Myocyte (in vitro differentiated cells): Measurements from ENCODE around the gene GCNT2. TPM values are rescaled to one million over a fixed set of nuclear protein-coding genes. Genes with fewer than 3 reads are reported as not detected.
"Not testable (repeated sequence)": the region's sequence is repeated elsewhere in the genome, so short reads cannot be mapped to it uniquely, and the experiment has no call there.

Source experiments
- DNase-seq: peaks from one replicate; pipeline ENCODE4 v3.0.0-alpha.2; 2012; ENCODE audit warnings: low read depth
- polyA plus RNA-seq: library from polyadenylated mRNA; unstranded; fragments of >200 nt; gene quantifications from one replicate; pipeline ENCODE4 v1.2.1, GENCODE V29; 2012; ENCODE audit warnings: missing spikeins
- total RNA-seq: library from RNA; depleted of rRNA; stranded (reverse); fragments of >200 nt; gene quantifications from 2 replicates; pipeline ENCODE4 v1.2.3, GENCODE V29; 2014

The GCNT2 gene
- 0.36 and 0.43 TPM in 2 replicates for total RNA-seq
- 0.34 TPM for polyA plus RNA-seq

- no peak for DNase-seq
These were observed at the start of gene GCNT2 for GRCh38 chr6:10521104-10521808. GCNT2 (plus strand) TSS chr6:10521351; CDS start chr6:10528912, 7,561 bp downstream.

- no peak for DNase-seq
These were observed 48.5 kb upstream of the GCNT2 start for GRCh38 chr6:10472634-10473033.

- peak; percentile 65 for DNase-seq
These were observed 42.7 kb upstream of the GCNT2 start for GRCh38 chr6:10478187-10479040.

- DNase-seq, result no peak
These were observed 41.0 kb upstream of the GCNT2 start for GRCh38 chr6:10479939-10480700.

GRCh38 chr6:10481101-10481500, 40.0 kb upstream of the GCNT2 start:
- DNase-seq, result no peak

- no peak for DNase-seq
These were observed 38.4 kb upstream of the GCNT2 start for GRCh38 chr6:10482636-10483257.

- no peak for DNase-seq
These were observed 36.2 kb upstream of the GCNT2 start for GRCh38 chr6:10484912-10485311.

- peak; percentile 68 for DNase-seq
These were observed 35.7 kb upstream of the GCNT2 start for GRCh38 chr6:10485406-10485805.

GRCh38 chr6:10486215-10486614, 34.9 kb upstream of the GCNT2 start:
- DNase-seq, result peak; percentile 24

GRCh38 chr6:10486944-10487588, 34.1 kb upstream of the GCNT2 start:
- not testable (repeated sequence) for DNase-seq

- DNase-seq, result no peak
These were observed 33.4 kb upstream of the GCNT2 start for GRCh38 chr6:10487668-10488327.

- no peak for DNase-seq
These were observed 29.7 kb upstream of the GCNT2 start for GRCh38 chr6:10491463-10491862.

GRCh38 chr6:10491905-10492304, 29.2 kb upstream of the GCNT2 start:
- not testable (repeated sequence) for DNase-seq

- DNase-seq, result no peak
These were observed 26.1 kb upstream of the GCNT2 start for GRCh38 chr6:10495029-10495428.

- no peak for DNase-seq
These were observed 15.6 kb upstream of the GCNT2 start for GRCh38 chr6:10505529-10505928.

- DNase-seq, result no peak
These were observed 13.9 kb upstream of the GCNT2 start for GRCh38 chr6:10507298-10507697.

GRCh38 chr6:10507715-10508114, 13.4 kb upstream of the GCNT2 start:
- DNase-seq, result no peak

GRCh38 chr6:10510592-10511367, 10.4 kb upstream of the GCNT2 start:
- peak; percentile 71 for DNase-seq

GRCh38 chr6:10511477-10511876, 9.7 kb upstream of the GCNT2 start:
- peak; percentile 94 for DNase-seq
